Natural killer cell (primary cell): ENCODE data around the gene BEST1. TPM values are rescaled to one million over a fixed set of nuclear protein-coding genes. Genes with fewer than 3 reads are reported as not detected.

Experiments
- ATAC-seq, 3 donors: fragments of 150-1000 bp in 2 of 3; fragments of 200-7000 bp in 1 of 3; cut with Tn5 transposase; 1 replicate in 1 of 3; 2 replicates in 2 of 3; pipeline ENCODE4 v1.10.0; 2021; ENCODE audit warnings: mild to moderate bottlenecking in 2 of 3, moderate library complexity in 2 of 3
- DNase-seq, 2 donors: peaks; one replicate each; pipeline versions ENCODE4 v3.0.0 to v3.0.0-alpha.2; 2013 to 2021; ENCODE audit warnings: mixed read lengths in 1 of 2
- H3K27ac ChIP-seq: one replicate; pipeline ENCODE4 v1.5.1; 2013; ENCODE audit warnings: mild to moderate bottlenecking, low read length
- H3K27me3 ChIP-seq: one replicate; pipeline ENCODE4 v1.6.1; 2013; ENCODE audit warnings: low read length; ENCODE audit not compliant: control insufficient read depth, insufficient read depth
- H3K36me3 ChIP-seq: one replicate; pipeline ENCODE4 v1.6.1; 2013; ENCODE audit warnings: low read length; ENCODE audit not compliant: control insufficient read depth, insufficient read depth
- H3K4me1 ChIP-seq: one replicate; pipeline ENCODE4 v1.6.1; 2013; ENCODE audit warnings: low read length; ENCODE audit not compliant: control insufficient read depth, insufficient read depth
- H3K4me3 ChIP-seq: one replicate; pipeline ENCODE4 v1.5.1; 2013; ENCODE audit warnings: low read length
- H3K9me3 ChIP-seq: one replicate; pipeline ENCODE4 v1.6.1; 2013; ENCODE audit warnings: low read length; ENCODE audit not compliant: control insufficient read depth, insufficient read depth
- H3K27ac Mint-ChIP-seq, 2 donors: one replicate each; pipeline ENCODE4 v1.8.0; 2022; ENCODE audit warnings: mild to moderate bottlenecking in 2 of 2, mixed read lengths in 2 of 2, moderate library complexity in 1 of 2
- H3K27me3 Mint-ChIP-seq, 2 donors: one replicate each; pipeline ENCODE4 v1.8.0; 2022; ENCODE audit warnings: low read depth in 2 of 2, mixed read lengths in 2 of 2
- H3K36me3 Mint-ChIP-seq: one replicate; pipeline ENCODE4 v1.8.0; 2022; ENCODE audit warnings: mixed read lengths
- H3K4me1 Mint-ChIP-seq, 2 donors: one replicate each; pipeline ENCODE4 v1.8.0; 2022; ENCODE audit warnings: mixed read lengths in 2 of 2
- H3K4me3 Mint-ChIP-seq: one replicate; pipeline ENCODE4 v1.8.0; 2022; ENCODE audit warnings: mild to moderate bottlenecking, moderate library complexity, mixed read lengths
- H3K9me3 Mint-ChIP-seq, 2 donors: one replicate each; pipeline ENCODE4 v1.8.0; 2022; ENCODE audit warnings: mixed read lengths in 2 of 2
- WGBS: methylation state at CpG from one replicate; pipeline ENCODE4 v1.1.7; 2013; ENCODE audit warnings: missing lambda C conversion rate; ENCODE audit not compliant: insufficient coverage; 5-methylcytosine and 5-hydroxymethylcytosine counted together
- intact Hi-C: fragments of 100-400 bp; cut with micrococcal nuclease; formaldehyde crosslinking; loops from one replicate; pipeline ENCODE4 v1.14.2; 2022
- total RNA-seq, 4 donors: library from RNA; stranded (reverse); fragments of 120-200 nt in 1 of 4; gene quantifications; one replicate each; pipeline versions ENCODE4 v1.2.3 to v1.2.4, GENCODE V29; 2013 to 2022
- TF ChIP-seq, protein P1 (sequence below): fragments of 200-600 bp; IDR thresholded peaks from one replicate; pipeline ENCODE4 v1.8.0; 2022; ENCODE audit warnings: antibody characterized with exemption

BEST1 gene
- total RNA-seq, 3 donors from 2014 or later (not counting 1 experiment from before 2014, with no cell fraction given) = 0.32 to 2.0 (median 1.4) TPM

DNA sequence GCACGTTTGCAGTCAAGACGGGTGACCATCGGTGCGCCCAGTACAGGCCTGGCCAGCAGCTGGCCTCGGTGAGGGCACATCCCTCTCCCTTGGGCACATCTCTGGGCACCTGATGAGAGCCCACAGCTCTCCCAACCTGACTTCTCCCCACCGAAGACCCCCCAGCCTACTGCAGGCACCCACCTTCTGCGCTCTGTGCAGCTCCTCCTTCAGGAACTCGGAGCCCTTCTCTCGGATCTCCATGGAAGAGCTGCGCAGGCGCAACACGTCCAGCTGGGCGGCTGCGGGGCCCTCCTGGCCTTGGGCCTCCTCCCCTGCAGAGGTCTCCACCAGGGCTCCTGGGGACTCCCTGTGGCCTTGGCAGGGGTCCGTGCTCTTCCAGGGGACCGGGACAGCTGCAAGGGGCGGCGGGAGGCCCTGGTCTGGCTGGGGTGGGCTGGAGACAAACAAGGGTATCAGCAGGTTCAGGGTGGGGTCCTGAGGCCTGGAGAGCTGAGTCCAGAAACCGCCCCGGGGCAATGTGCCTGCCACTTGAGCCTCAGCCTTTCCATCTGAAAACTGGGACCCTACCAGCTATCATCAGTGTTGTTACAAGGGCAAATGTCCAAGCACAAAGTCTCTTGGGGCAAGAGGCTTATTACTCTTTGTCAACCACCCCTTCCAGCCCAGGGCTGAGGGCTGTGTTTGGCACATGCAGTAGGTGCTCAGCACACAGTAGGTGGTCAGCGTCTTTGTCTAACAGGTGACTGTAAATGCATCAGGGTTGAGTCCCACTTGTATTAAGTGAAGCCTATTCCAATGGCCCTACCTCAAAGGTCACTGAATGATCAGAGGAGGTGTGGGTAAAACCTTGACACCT lies 42.1 kb upstream of the BEST1 start:
- H3K9me3 Mint-ChIP-seq = no peaks in the 10 kb centered on the region
- peaks cover 5% of the 10 kb centered on the region for H3K4me1 ChIP-seq
- no peak for ATAC-seq
- H3K9me3 ChIP-seq = no peaks in the 10 kb centered on the region
- DNase-seq = no peak
- no peak overlapping the region for H3K4me3 ChIP-seq
- H3K27me3 Mint-ChIP-seq = peaks cover 0 to 10% of the 10 kb centered on the region in 2 donors
- H3K27me3 ChIP-seq = no peaks in the 10 kb centered on the region
- WGBS = 93% methylated on average over 21 of the region's 21 CpGs
- H3K36me3 Mint-ChIP-seq = no peaks in the 10 kb centered on the region
- peaks cover 0 to 6% of the 10 kb centered on the region in 2 donors for H3K4me1 Mint-ChIP-seq
- no peak overlapping the region for H3K27ac ChIP-seq
- intact Hi-C loops = no loop called here
- H3K36me3 ChIP-seq = no peaks in the 10 kb centered on the region
- no peak overlapping the region for H3K4me3 Mint-ChIP-seq
- H3K27ac Mint-ChIP-seq = no peak overlapping the region
- TF ChIP-seq, protein P1, sequence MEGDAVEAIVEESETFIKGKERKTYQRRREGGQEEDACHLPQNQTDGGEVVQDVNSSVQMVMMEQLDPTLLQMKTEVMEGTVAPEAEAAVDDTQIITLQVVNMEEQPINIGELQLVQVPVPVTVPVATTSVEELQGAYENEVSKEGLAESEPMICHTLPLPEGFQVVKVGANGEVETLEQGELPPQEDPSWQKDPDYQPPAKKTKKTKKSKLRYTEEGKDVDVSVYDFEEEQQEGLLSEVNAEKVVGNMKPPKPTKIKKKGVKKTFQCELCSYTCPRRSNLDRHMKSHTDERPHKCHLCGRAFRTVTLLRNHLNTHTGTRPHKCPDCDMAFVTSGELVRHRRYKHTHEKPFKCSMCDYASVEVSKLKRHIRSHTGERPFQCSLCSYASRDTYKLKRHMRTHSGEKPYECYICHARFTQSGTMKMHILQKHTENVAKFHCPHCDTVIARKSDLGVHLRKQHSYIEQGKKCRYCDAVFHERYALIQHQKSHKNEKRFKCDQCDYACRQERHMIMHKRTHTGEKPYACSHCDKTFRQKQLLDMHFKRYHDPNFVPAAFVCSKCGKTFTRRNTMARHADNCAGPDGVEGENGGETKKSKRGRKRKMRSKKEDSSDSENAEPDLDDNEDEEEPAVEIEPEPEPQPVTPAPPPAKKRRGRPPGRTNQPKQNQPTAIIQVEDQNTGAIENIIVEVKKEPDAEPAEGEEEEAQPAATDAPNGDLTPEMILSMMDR = no peak

DNA sequence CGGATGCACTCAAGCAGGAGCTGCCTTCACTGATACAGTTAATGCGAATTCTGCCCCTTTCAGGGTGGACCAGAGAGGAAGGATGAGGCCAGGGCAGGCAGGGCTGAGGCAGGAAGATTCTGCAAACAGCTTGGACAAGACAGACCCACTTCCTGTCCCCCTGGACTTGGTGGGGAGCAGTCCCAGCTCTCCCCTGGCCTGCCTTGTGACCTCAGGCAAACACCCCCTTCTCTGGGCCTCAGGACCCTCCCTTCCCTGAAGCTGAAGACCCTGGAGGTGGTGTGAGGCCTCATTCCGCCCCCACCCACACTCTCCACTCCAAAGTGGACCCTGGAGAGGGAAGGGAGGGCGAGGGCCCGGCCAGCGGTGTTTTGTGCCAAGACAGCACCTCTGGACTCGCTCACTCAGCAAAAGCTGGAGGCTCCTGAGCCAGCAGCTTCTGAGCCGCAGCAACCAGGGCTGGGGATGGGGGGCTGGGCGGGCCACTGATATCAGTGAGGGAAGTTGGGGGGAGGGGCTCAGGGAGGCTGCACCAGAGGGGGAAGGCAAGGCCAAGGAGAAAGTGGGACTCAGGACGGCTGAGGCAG lies 41.3 kb upstream of the BEST1 start:
- H3K36me3 Mint-ChIP-seq = no peaks in the 10 kb centered on the region
- no peaks in the 10 kb centered on the region for H3K27me3 ChIP-seq
- peaks cover 5% of the 10 kb centered on the region for H3K4me1 ChIP-seq
- H3K27ac ChIP-seq = no peak overlapping the region
- H3K4me3 Mint-ChIP-seq = no peak overlapping the region
- ATAC-seq (no peak), DNase-seq (no peak)
- no peak overlapping the region for H3K27ac Mint-ChIP-seq
- peaks cover 0 to 10% of the 10 kb centered on the region in 2 donors for H3K27me3 Mint-ChIP-seq
- no peak overlapping the region for H3K4me3 ChIP-seq
- H3K4me1 Mint-ChIP-seq = peaks cover 0 to 6% of the 10 kb centered on the region in 2 donors
- TF ChIP-seq, protein P1 = no peak
- intact Hi-C loops = no loop called here
- no peaks in the 10 kb centered on the region for H3K36me3 ChIP-seq
- H3K9me3 Mint-ChIP-seq = no peaks in the 10 kb centered on the region
- 86% methylated on average over 9 of the region's 10 CpGs for WGBS
- no peaks in the 10 kb centered on the region for H3K9me3 ChIP-seq

DNA sequence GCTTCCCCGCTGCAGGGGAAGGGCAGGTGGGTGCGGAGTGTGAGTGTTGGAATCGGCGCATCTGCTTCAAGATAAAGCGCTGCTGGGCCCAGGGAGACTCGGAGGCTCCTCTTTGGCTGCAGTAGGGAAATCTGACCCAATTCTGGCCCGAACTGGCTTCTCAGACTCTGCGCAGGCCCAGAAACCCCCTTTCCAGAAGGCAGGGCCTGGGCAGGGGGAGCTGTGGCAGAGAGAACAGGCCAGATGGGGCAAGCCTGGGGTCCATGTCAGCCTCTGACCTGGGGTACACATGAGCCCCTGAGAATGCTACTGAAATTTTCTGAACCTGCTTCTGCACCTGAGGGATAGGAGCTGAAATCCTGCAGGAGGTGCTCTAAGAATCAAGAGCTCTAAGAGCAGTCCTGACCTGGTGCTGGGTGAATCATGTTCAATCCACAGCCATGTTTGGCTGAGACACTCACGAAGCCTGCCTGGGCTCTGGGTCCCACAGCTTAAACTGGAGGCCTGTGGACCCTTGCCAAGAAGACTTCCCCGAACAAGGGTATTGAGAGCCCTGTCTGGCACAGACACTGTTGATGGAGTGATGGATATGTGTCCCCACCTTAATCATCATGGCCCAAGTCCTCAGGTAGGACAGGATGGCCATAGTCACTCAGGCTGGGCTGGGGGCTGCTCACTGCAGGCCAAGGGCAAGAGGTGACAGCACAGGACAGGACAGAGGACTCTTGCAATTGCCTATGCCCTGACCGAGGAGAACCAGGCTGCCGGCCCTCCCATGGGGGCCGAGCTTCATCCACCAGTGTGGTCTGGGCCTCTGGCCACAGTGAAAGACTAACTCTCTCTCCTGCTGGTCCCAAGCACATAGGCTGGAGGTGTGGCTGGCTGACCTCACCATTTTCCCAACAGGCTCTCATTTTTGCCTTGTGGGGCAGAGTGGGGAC lies 39.7 kb upstream of the BEST1 start:
- DNase-seq = no peak
- Histone ChIP-seq H3K36me3 (no peaks in the 10 kb centered on the region), H3K9me3 (no peaks in the 10 kb centered on the region), H3K27ac (no peak overlapping the region), H3K4me1 (peaks cover 5% of the 10 kb centered on the region), H3K27me3 (no peaks in the 10 kb centered on the region), H3K4me3 (no peak overlapping the region)
- TF ChIP-seq, protein P1 = no peak
- WGBS = 86% methylated on average over 13 of the region's 13 CpGs
- Mint-ChIP-seq H3K27me3 (peaks cover 4 to 18% of the 10 kb centered on the region in 2 donors), H3K9me3 (no peaks in the 10 kb centered on the region), H3K27ac (no peak overlapping the region), H3K4me3 (no peak overlapping the region), H3K36me3 (no peaks in the 10 kb centered on the region), H3K4me1 (peaks cover 0 to 6% of the 10 kb centered on the region in 2 donors)
- intact Hi-C loops = no loop called here
- no peak for ATAC-seq
